HG03066 (cell line): ENCODE results near the gene CNP.

Experiments
- ATAC-seq: cut with Tn5 transposase; IDR thresholded peaks from one replicate; pipeline ENCODE4 v1.9.1; 2021; ENCODE audit warnings: low read depth; ENCODE audit not compliant: unreplicated experiment

CNP gene

GRCh38 chr17:42025936-42026335, 59.3 kb downstream of the CNP start:
- no peak for ATAC-seq

- no peak for ATAC-seq
Observed at GRCh38 chr17:42026857-42027589, 60.4 kb downstream of the CNP start.
